ENCODE data around the gene SLX4IP.

DNA sequence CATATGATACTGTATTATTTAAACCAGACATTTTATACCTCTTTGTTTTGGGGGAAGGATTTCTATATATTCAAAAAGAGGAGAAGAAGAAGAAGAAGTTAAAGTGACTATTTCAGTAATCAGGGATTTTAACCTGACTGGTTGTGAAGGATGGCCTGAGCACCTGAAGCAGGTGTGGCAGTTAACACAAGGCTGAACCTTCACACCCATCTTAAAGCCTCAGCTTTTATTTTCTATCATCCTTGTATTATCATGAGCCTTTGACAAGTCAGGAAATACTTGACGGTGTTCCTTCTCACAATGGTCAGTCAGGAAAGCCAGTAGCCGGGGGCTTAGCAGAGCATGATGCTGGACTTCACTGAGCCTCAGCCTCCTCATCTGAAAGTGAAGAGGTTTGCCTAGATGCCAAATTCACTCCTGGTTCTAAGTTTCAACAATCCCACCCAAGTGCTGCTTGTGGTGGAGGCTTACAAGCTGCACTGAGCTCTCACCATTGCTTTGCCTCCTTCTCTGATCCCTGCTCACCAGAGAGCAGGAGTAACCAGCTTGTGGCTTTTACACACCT is 121.5 kb downstream of the SLX4IP start:
- no peak for TF ChIP-seq POLR2A (IDR thresholded peaks at IDR 0.05; ENCODE audit: low read length)
- no peak for TF ChIP-seq FOXS1 (CRISPR knock-in tag; IDR thresholded peaks at IDR 0.05)
